GM12878 (cell line): ENCODE results near the gene SLC2A9. TPM values are rescaled to one million over a fixed set of nuclear protein-coding genes. Genes with fewer than 3 reads are reported as not detected.

ENCODE experiments used
- ATAC-seq: fragments of 200-7000 bp; cut with Tn5 transposase; 3 replicates; pipeline ENCODE4 v1.9.1; 2020; ENCODE audit warnings: mild to moderate bottlenecking, moderate library complexity
- BruUV-seq: library from RNA; stranded (reverse); fragments of 400-500 nt; replicated peaks from 2 replicates; lab custom pipeline; 2021; lab: Mats Ljungman, UMichigan
- CTCF ChIA-PET: fragments of 300-600 bp; sonication (Branson Sonifier 250); formaldehyde crosslinking; extraction: SDS; loops from one replicate; lab custom pipeline; 2021; ENCODE audit warnings: inconsistent platforms; lab: Yijun Ruan, JAX
- POLR2A ChIA-PET: fragments of 350-600 bp; formaldehyde crosslinking; extraction: SDS; loops from one replicate; lab custom pipeline; 2021; ENCODE audit warnings: inconsistent platforms; lab: Charles Lee
- RAD21 ChIA-PET: fragments of 300-600 bp; sonication (Branson Sonifier 250); formaldehyde crosslinking; loops from one replicate; lab custom pipeline; 2023; ENCODE audit warnings: antibody characterized with exemption; ENCODE audit not compliant: unreplicated experiment; lab: Charles Lee
- SMC1A ChIA-PET: fragments of 300-600 bp; sonication (Branson Sonifier 250); formaldehyde crosslinking; loops from one replicate; lab custom pipeline; 2023; ENCODE audit not compliant: unreplicated experiment, uncharacterized antibody; lab: Charles Lee
- DNase-seq: peaks from one replicate; pipeline ENCODE4 v3.0.0-alpha.2; 2011; ENCODE audit warnings: low read depth, low spot score
- FAIRE-seq: peaks from 3 replicates; lab custom pipeline; 2011; peaks lifted over from hg19 to GRCh38; lab: Jason Lieb, UNC
- H2AFZ ChIP-seq: 2 replicates; pipeline ENCODE4 v1.6.0; 2011; ENCODE audit warnings: low read depth, low read length, control low read depth; ENCODE audit not compliant: control insufficient read depth
- H3K27ac ChIP-seq: 2 replicates; pipeline ENCODE4 v1.5.1; 2011; ENCODE audit warnings: control low read depth; ENCODE audit not compliant: control insufficient read depth, insufficient read depth
- H3K27me3 ChIP-seq, 2 experiments: replicated peaks in 1 of 2; 2 replicates each; pipeline versions ENCODE4 v1.6.0 to v1.6.1; 2011; ENCODE audit warnings: low read length in 1 of 2; ENCODE audit not compliant: control insufficient read depth in 2 of 2, insufficient read depth in 2 of 2
- H3K36me3 ChIP-seq, 2 experiments: 2 replicates each; pipeline ENCODE4 v1.5.1; 2011; ENCODE audit warnings: low read length in 1 of 2; ENCODE audit not compliant: control insufficient read depth in 2 of 2, insufficient read depth in 2 of 2
- H3K4me1 ChIP-seq: 2 replicates; pipeline ENCODE4 v1.6.1; 2011; ENCODE audit warnings: mild to moderate bottlenecking, low read length, moderate library complexity, mixed read lengths; ENCODE audit not compliant: control insufficient read depth, insufficient read depth
- H3K4me2 ChIP-seq: 2 replicates; pipeline ENCODE4 v1.6.0; 2011; ENCODE audit warnings: control low read depth; ENCODE audit not compliant: control insufficient read depth, insufficient read depth
- H3K4me3 ChIP-seq: fragments of 200-600 bp; sonication (generic); 2 replicates; pipeline ENCODE4 v1.5.1; 2016
- H3K79me2 ChIP-seq: 2 replicates; pipeline ENCODE4 v1.6.0; 2011; ENCODE audit warnings: low read length; ENCODE audit not compliant: control insufficient read depth, insufficient read depth
- H3K9ac ChIP-seq: 2 replicates; pipeline ENCODE4 v1.8.0; 2011; ENCODE audit warnings: low read length, control low read depth, mixed read lengths; ENCODE audit not compliant: control insufficient read depth, insufficient read depth
- H3K9me3 ChIP-seq: replicated peaks from 3 replicates; pipeline ENCODE4 v1.5.1; 2011; ENCODE audit warnings: mild to moderate bottlenecking, low read length; ENCODE audit not compliant: control insufficient read depth, insufficient read depth
- H4K20me1 ChIP-seq: 2 replicates; pipeline ENCODE4 v1.6.0; 2011; ENCODE audit not compliant: control insufficient read depth, insufficient read depth
- DPF2 ChIP-seq: fragments of 450-650 bp; IDR thresholded peaks from 2 replicates; pipeline ENCODE4 v1.6.1; 2017; ENCODE audit warnings: mild to moderate bottlenecking
- EGR1 ChIP-seq, 2 experiments: IDR thresholded peaks; 1 replicate in 1 of 2; 2 replicates in 1 of 2; pipeline ENCODE4 v1.6.1; 2011 to 2012; ENCODE audit warnings: low read depth in 2 of 2, low read length in 2 of 2, borderline replicate concordance in 1 of 2, mild to moderate bottlenecking in 1 of 2, moderate library complexity in 1 of 2
- ETV6 ChIP-seq, 2 experiments: fragments of 450-650 bp in 1 of 2; IDR thresholded peaks in 1 of 2; conservative IDR thresholded peaks in 1 of 2; 2 replicates each; pipeline ENCODE4 v1.6.1; 2014; ENCODE audit warnings: antibody characterized with exemption in 1 of 2, borderline replicate concordance in 1 of 2, low read depth in 1 of 2, mild to moderate bottlenecking in 1 of 2, moderate library complexity in 1 of 2
- FOXM1 ChIP-seq: IDR thresholded peaks from 2 replicates; pipeline ENCODE4 v1.6.1; 2012; ENCODE audit warnings: low read depth, mild to moderate bottlenecking, inconsistent platforms, low read length, moderate library complexity
- JUNB ChIP-seq: IDR thresholded peaks from 2 replicates; pipeline ENCODE4 v1.6.1; 2016; ENCODE audit warnings: antibody characterized with exemption, mild to moderate bottlenecking
- MEF2A ChIP-seq: IDR thresholded peaks from 2 replicates; pipeline ENCODE4 v1.6.1; 2011; ENCODE audit warnings: low read depth, mild to moderate bottlenecking, low read length, moderate library complexity; ENCODE audit not compliant: insufficient read depth
- MXI1 ChIP-seq: fragments of 150-350 bp; IDR thresholded peaks from 2 replicates; pipeline ENCODE4 v1.6.1; 2011; ENCODE audit warnings: low read depth, mild to moderate bottlenecking, inconsistent platforms, low read length, improper control_type of control experiment
- MYC ChIP-seq: IDR thresholded peaks from 2 replicates; pipeline ENCODE4 v1.6.1; 2011; ENCODE audit warnings: mild to moderate bottlenecking, low read length, moderate library complexity, inconsistent platforms; ENCODE audit not compliant: insufficient read depth, insufficient replicate concordance, insufficient read length, severe bottlenecking
- NFIC ChIP-seq: IDR thresholded peaks from 2 replicates; pipeline ENCODE4 v1.6.1; 2012; ENCODE audit warnings: low read depth, mild to moderate bottlenecking, inconsistent platforms, low read length, moderate library complexity
- NR2C1 ChIP-seq: fragments of 450-650 bp; IDR thresholded peaks from 2 replicates; pipeline ENCODE4 v1.6.1; 2017; ENCODE audit warnings: antibody characterized with exemption, mild to moderate bottlenecking, moderate library complexity
- PML ChIP-seq: IDR thresholded peaks from 2 replicates; pipeline ENCODE4 v1.6.1; 2012; ENCODE audit warnings: low read length, inconsistent platforms
- ZNF24 ChIP-seq: fragments of 450-650 bp; IDR thresholded peaks from 2 replicates; pipeline ENCODE4 v1.6.1; 2017; ENCODE audit warnings: antibody characterized with exemption, mild to moderate bottlenecking
- WGBS: methylation state at CpG from one replicate; pipeline ENCODE4 v1.1.6; 2016; ENCODE audit warnings: low lambda C conversion rate; ENCODE audit not compliant: insufficient replicate concordance, insufficient coverage; ENCODE audit errors: missing lambda C conversion rate; 5-methylcytosine and 5-hydroxymethylcytosine counted together
- in situ Hi-C: fragments of 300-500 bp; cut with MboI; formaldehyde crosslinking; loops from 9 replicates; pipeline ENCODE4 v1.14.3; 2018; ENCODE audit warnings: mixed read lengths
- intact Hi-C: fragments of 100-400 bp; cut with micrococcal nuclease; formaldehyde crosslinking; loops from one replicate; pipeline ENCODE4 v1.14.2; 2022; ENCODE audit not compliant: unreplicated experiment
- polyA plus RNA-seq, 11 experiments: library from polyadenylated mRNA; depleted of rRNA in 4 of 11; unstranded in 6 of 11; stranded (reverse) in 5 of 11; fragments of >200 nt; fragmentation: Nextera tagmentation in 4 of 11; fragmentation: Illumina TruSeq in 1 of 11; extraction: Ambion mirVana in 4 of 11; extraction: Trizol in 1 of 11; gene quantifications; 1 replicate in 1 of 11; 2 replicates in 10 of 11; pipeline versions ENCODE4 v1.2.1 to v1.2.3, GENCODE V29; 2011 to 2016; ENCODE audit warnings: inconsistent platforms in 2 of 11, missing spikeins in 2 of 11, low read depth in 1 of 11
- total RNA-seq, 4 experiments: library from RNA; depleted of rRNA in 3 of 4; stranded (reverse); fragments of >200 nt in 3 of 4; fragmentation: Illumina TruSeq in 1 of 4; extraction: Trizol in 1 of 4; gene quantifications; 2 replicates each; pipeline versions ENCODE4 v1.2.1 to v1.2.3, GENCODE V29; 2013 to 2021
- TF ChIP-seq, protein P1 (sequence below): IDR thresholded peaks from 2 replicates; pipeline ENCODE4 v1.6.1; 2011; ENCODE audit warnings: borderline replicate concordance, low read depth, mild to moderate bottlenecking, moderate library complexity, mixed read lengths, low read length; ENCODE audit not compliant: insufficient read depth; ENCODE audit errors: extremely low read length
- TF ChIP-seq, protein P2 (sequence below): fragments of 450-650 bp; IDR thresholded peaks from 2 replicates; pipeline ENCODE4 v1.6.1; 2017; ENCODE audit warnings: low read depth, mild to moderate bottlenecking, moderate library complexity
- TF ChIP-seq, protein P3 (sequence below): fragments of 450-650 bp; IDR thresholded peaks from 2 replicates; pipeline ENCODE4 v1.6.1; 2018; ENCODE audit warnings: mild to moderate bottlenecking, low read depth, moderate library complexity; ENCODE audit not compliant: partially characterized antibody

Gene SLC2A9
- total and polyA plus RNA-seq, 10 of the 15 experiments (the other 5 are each of a cell fraction or from before 2014, with no cell fraction given): 0.28 to 2.8 (median 1.2) TPM

DNA sequence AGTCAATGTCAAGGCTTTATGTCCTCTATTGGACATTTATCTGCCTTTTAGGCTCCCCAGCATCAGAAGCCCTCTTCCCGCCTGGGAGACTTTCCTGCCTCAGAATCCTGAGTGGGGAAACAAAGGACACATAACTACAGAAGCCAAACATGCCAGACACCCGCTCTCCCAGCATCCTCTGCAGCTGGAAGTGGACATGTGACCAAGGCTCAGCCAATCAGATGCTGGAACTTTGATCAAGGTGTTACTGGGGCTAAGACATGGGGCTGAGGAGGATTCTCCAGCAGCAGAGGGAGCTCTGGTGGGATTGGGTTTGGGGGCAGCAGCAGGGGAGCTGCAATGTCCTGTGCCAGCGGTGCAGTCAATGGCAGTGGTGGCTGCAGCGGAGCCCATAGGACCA lies 19.5 kb downstream of the SLC2A9 start (continued):
- no peak for TF ChIP-seq FOXM1
- TF ChIP-seq, protein P1, sequence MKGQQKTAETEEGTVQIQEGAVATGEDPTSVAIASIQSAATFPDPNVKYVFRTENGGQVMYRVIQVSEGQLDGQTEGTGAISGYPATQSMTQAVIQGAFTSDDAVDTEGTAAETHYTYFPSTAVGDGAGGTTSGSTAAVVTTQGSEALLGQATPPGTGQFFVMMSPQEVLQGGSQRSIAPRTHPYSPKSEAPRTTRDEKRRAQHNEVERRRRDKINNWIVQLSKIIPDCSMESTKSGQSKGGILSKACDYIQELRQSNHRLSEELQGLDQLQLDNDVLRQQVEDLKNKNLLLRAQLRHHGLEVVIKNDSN: peak; percentile 63

DNA sequence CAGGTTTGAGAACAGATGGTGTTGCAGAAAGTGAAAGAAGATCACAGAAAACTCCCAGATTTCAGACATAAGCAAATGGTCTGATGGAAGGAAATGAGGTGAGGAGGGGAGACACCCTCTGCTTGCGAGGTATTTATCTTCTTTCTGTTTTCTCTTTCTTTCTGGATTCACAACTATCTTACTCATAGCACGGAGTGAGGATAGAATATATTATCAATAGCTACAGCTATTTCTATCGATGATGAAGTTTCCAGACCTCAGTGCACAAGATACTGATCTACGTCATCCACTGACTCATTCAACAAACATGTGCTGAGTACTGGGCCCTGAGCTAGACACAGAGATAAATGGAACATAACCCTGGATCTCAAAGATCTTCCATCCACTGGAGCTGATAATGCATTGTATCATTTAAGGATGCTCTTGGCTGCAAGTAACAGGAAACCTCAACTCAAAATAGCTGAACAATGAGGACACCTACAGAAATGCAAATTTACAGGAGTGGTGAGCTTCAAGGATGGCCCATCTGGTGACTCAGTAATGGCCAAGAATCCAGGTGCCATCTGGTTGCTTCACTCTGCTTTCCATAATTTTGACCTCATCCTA lies 21.2 kb downstream of the SLC2A9 start:
- Histone ChIP-seq H2AFZ (peak overlapping the region; percentile 42), H3K79me2 (no peaks in the 10 kb centered on the region), H3K4me3 (no peak overlapping the region), H3K36me3 (no peaks in the 10 kb centered on the region), H3K27ac (peak overlapping the region; percentile 60), H3K4me1 (peaks cover 44% of the 10 kb centered on the region), H4K20me1 (no peaks in the 10 kb centered on the region), H3K9ac (no peak overlapping the region), H3K27me3 (no peaks in the 10 kb centered on the region), H3K4me2 (peak overlapping the region; percentile 63), H3K9me3 (no peaks in the 10 kb centered on the region; the same call in 2 of the 3 replicates)
- ChIA-PET CTCF (interaction anchor here (0.8 to 5.1 kb wide), 8 partner anchors 12 to 235 kb away, joined by 3 to 38 read pairs (median 4); no protein-coding TSS in a partner anchor), POLR2A (interaction anchor here (0.5 to 1.3 kb wide), 5 partner anchors 9 to 87 kb away, joined by 3 to 5 read pairs (median 4); no protein-coding TSS in a partner anchor), SMC1A (interaction anchor here (0.6 to 1.8 kb wide), 15 partner anchors 8 to 518 kb away, joined by 3 to 16 read pairs (median 5); no protein-coding TSS in a partner anchor), RAD21 (interaction anchor here (0.7 to 5.2 kb wide), 7 partner anchors 10 to 86 kb away, joined by 3 to 40 read pairs (median 5); no protein-coding TSS in a partner anchor)
- BruUV-seq: no TSS peak
- intact Hi-C loops (loop anchor here (10.0 kb wide), 1 partner anchor 735 kb away; no protein-coding TSS in a partner anchor), in situ Hi-C loops (no loop called here)
- FAIRE-seq (peak; percentile 62), ATAC-seq (peak; percentile 57), DNase-seq (no peak)
- 1% methylated on average over 4 of the region's 4 CpGs for WGBS
- TF ChIP-seq NFIC (peak; percentile 42), MXI1 (no peak), ZNF24 (no peak), NR2C1 (no peak), PML (no peak), JUNB (peak; percentile 0; the same call in 1 of the 2 replicates), ETV6 (conservative IDR thresholded peaks at IDR 0.05 in 1 of 2, IDR thresholded peaks at IDR 0.05 in 1 of 2; ENCODE audit: borderline replicate concordance in 1 of 2, low read depth in 1 of 2) (peak in 1 of 2 experiments; percentile 39; a peak in 1 of 4 replicates), EGR1 (IDR thresholded peaks at IDR 0.05; ENCODE audit: borderline replicate concordance in 1 of 2, low read depth in 2 of 2, low read length in 2 of 2) (no peak), MYC (no peak), DPF2 (no peak), MEF2A (0 out of 2 replicates have a peak, but pooled peaks have one; percentile 28)
- TF ChIP-seq, protein P2, sequence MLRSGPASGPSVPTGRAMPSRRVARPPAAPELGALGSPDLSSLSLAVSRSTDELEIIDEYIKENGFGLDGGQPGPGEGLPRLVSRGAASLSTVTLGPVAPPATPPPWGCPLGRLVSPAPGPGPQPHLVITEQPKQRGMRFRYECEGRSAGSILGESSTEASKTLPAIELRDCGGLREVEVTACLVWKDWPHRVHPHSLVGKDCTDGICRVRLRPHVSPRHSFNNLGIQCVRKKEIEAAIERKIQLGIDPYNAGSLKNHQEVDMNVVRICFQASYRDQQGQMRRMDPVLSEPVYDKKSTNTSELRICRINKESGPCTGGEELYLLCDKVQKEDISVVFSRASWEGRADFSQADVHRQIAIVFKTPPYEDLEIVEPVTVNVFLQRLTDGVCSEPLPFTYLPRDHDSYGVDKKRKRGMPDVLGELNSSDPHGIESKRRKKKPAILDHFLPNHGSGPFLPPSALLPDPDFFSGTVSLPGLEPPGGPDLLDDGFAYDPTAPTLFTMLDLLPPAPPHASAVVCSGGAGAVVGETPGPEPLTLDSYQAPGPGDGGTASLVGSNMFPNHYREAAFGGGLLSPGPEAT: no peak
- TF ChIP-seq, protein P3, sequence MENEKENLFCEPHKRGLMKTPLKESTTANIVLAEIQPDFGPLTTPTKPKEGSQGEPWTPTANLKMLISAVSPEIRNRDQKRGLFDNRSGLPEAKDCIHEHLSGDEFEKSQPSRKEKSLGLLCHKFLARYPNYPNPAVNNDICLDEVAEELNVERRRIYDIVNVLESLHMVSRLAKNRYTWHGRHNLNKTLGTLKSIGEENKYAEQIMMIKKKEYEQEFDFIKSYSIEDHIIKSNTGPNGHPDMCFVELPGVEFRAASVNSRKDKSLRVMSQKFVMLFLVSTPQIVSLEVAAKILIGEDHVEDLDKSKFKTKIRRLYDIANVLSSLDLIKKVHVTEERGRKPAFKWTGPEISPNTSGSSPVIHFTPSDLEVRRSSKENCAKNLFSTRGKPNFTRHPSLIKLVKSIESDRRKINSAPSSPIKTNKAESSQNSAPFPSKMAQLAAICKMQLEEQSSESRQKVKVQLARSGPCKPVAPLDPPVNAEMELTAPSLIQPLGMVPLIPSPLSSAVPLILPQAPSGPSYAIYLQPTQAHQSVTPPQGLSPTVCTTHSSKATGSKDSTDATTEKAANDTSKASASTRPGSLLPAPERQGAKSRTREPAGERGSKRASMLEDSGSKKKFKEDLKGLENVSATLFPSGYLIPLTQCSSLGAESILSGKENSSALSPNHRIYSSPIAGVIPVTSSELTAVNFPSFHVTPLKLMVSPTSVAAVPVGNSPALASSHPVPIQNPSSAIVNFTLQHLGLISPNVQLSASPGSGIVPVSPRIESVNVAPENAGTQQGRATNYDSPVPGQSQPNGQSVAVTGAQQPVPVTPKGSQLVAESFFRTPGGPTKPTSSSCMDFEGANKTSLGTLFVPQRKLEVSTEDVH: no peak
